Stimulated activated naive B cell treated with anti-CD40 and anti-IgM and Interleukin-4, amounts not matched to agents 10 μg/mL and 1 μg/mL and 100 μg/mL, for 72 hours (primary cell): ENCODE data around the gene XPNPEP2.
A peak's percentile ranks its signal among the peaks of the same experiment; 100 is the strongest.

ENCODE experiments used
- ATAC-seq, 2 donors: fragments of 150-1000 bp; cut with Tn5 transposase; replicated peaks; 2 replicates each; pipeline ENCODE4 v1.10.0; 2021; ENCODE audit warnings: moderate library complexity in 1 of 2
- DNase-seq: peaks from one replicate; pipeline ENCODE4 v3.0.0; 2021
- H3K27ac Mint-ChIP-seq: one replicate; pipeline ENCODE4 v1.8.0; 2022; ENCODE audit warnings: mild to moderate bottlenecking, mixed read lengths
- H3K27me3 Mint-ChIP-seq, 2 donors: one replicate each; pipeline ENCODE4 v1.8.0; 2022; ENCODE audit warnings: mixed read lengths in 2 of 2
- H3K36me3 Mint-ChIP-seq, 2 donors: one replicate each; pipeline ENCODE4 v1.8.0; 2022; ENCODE audit warnings: mixed read lengths in 2 of 2, mild to moderate bottlenecking in 1 of 2
- H3K4me1 Mint-ChIP-seq, 2 donors: one replicate each; pipeline ENCODE4 v1.8.0; 2022; ENCODE audit warnings: mixed read lengths in 2 of 2, mild to moderate bottlenecking in 1 of 2
- H3K4me3 Mint-ChIP-seq, 2 donors: one replicate each; pipeline ENCODE4 v1.8.0; 2022; ENCODE audit warnings: mild to moderate bottlenecking in 2 of 2, mixed read lengths in 2 of 2, moderate library complexity in 1 of 2
- H3K9me3 Mint-ChIP-seq, 2 donors: one replicate each; pipeline ENCODE4 v1.8.0; 2022; ENCODE audit warnings: mixed read lengths in 2 of 2, mild to moderate bottlenecking in 1 of 2

Gene XPNPEP2

GRCh38 chrX:129798888-129799287, 60.1 kb downstream of the XPNPEP2 start:
- Mint-ChIP-seq H3K36me3 (peaks cover 2 to 18% of the 10 kb centered on the region in 2 donors), H3K27ac (peak overlapping the region; percentile 53), H3K4me1 (peaks cover 10 to 32% of the 10 kb centered on the region in 2 donors), H3K9me3 (no peaks in the 10 kb centered on the region), H3K27me3 (no peaks in the 10 kb centered on the region), H3K4me3 (no peak overlapping the region)
- ATAC-seq, result peak; percentile 61 to 62
- no peak for DNase-seq

GRCh38 chrX:129800186-129800585, 61.4 kb downstream of the XPNPEP2 start:
- no peaks in the 10 kb centered on the region for H3K9me3 Mint-ChIP-seq
- H3K4me3 Mint-ChIP-seq, result no peak overlapping the region
- H3K4me1 Mint-ChIP-seq, result peaks cover 7 to 26% of the 10 kb centered on the region in 2 donors
- ATAC-seq (no peak), DNase-seq (no peak)
- peaks cover 2 to 16% of the 10 kb centered on the region in 2 donors for H3K36me3 Mint-ChIP-seq
- no peaks in the 10 kb centered on the region for H3K27me3 Mint-ChIP-seq
- H3K27ac Mint-ChIP-seq, result no peak overlapping the region

DNA sequence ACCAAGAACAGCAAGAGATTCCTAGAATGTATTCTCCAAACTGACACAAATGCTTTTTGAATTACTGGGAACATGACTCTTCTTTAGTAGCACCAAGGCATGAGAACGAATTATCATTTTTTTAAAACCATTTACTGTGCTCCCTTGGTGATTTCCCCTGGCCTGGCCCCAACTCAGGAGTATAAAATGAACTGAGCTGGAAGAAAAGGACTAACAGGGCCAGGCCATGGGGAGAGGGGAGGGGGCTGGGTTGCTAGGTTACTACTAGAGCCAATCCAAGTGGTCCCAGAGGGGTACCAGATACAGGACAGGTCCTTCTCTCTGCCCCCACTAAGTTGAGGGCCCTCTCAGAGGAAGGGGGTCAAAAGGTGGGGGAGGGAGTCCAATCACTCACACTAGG, 64.1 kb downstream of the XPNPEP2 start:
- DNase-seq (no peak), ATAC-seq (no peak)
- Mint-ChIP-seq H3K27ac (no peak overlapping the region), H3K27me3 (no peaks in the 10 kb centered on the region), H3K9me3 (no peaks in the 10 kb centered on the region), H3K36me3 (peaks cover 7 to 17% of the 10 kb centered on the region in 2 donors), H3K4me1 (peaks cover 7 to 24% of the 10 kb centered on the region in 2 donors), H3K4me3 (no peak overlapping the region)

DNA sequence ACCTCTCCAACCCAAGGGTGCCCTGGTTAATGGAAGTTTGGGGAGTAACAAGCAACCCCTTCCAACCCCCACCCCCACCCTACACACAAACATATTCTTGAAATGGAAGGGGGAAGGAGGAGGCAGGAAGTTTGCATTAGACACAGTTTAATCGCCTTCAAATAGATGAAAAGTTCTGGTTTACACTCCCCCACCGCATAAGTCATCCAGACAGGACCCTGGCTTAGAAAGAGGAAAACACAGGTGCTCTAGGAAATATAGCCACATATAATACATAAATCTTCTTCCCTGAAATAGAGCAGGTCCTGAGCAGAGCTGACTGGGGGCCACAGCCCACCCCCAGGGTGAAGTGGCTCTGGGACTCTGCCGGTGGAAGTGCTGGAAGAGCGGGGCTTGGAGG, 66.0 kb downstream of the XPNPEP2 start:
- peaks cover 0 to 4% of the 10 kb centered on the region in 2 donors for H3K9me3 Mint-ChIP-seq
- ATAC-seq (no peak), DNase-seq (no peak)
- no peak overlapping the region for H3K4me3 Mint-ChIP-seq
- H3K4me1 Mint-ChIP-seq, result peaks cover 6 to 26% of the 10 kb centered on the region in 2 donors
- peak overlapping the region; percentile 31 for H3K27ac Mint-ChIP-seq
- H3K36me3 Mint-ChIP-seq, result peaks cover 13 to 20% of the 10 kb centered on the region in 2 donors
- H3K27me3 Mint-ChIP-seq, result no peaks in the 10 kb centered on the region

- H3K27me3 Mint-ChIP-seq, result no peaks in the 10 kb centered on the region
- H3K36me3 Mint-ChIP-seq, result peaks cover 19 to 32% of the 10 kb centered on the region in 2 donors
- ATAC-seq (no peak), DNase-seq (no peak)
- H3K4me3 Mint-ChIP-seq, result no peak overlapping the region
- H3K9me3 Mint-ChIP-seq, result peaks cover 0 to 4% of the 10 kb centered on the region in 2 donors
- no peak overlapping the region for H3K27ac Mint-ChIP-seq
- H3K4me1 Mint-ChIP-seq, result peaks cover 6 to 26% of the 10 kb centered on the region in 2 donors
These were observed 69.5 kb downstream of the XPNPEP2 start for GRCh38 chrX:129808158-129808828.

GRCh38 chrX:129808829-129809796, 70.3 kb downstream of the XPNPEP2 start:
- H3K4me3 Mint-ChIP-seq, result no peak overlapping the region
- peaks cover 19 to 36% of the 10 kb centered on the region in 2 donors for H3K36me3 Mint-ChIP-seq
- no peak overlapping the region for H3K27ac Mint-ChIP-seq
- no peaks in the 10 kb centered on the region for H3K27me3 Mint-ChIP-seq
- peaks cover 0 to 4% of the 10 kb centered on the region in 2 donors for H3K9me3 Mint-ChIP-seq
- DNase-seq (no peak), ATAC-seq (peak; percentile 33 to 64)
- peaks cover 6 to 22% of the 10 kb centered on the region in 2 donors for H3K4me1 Mint-ChIP-seq

DNA sequence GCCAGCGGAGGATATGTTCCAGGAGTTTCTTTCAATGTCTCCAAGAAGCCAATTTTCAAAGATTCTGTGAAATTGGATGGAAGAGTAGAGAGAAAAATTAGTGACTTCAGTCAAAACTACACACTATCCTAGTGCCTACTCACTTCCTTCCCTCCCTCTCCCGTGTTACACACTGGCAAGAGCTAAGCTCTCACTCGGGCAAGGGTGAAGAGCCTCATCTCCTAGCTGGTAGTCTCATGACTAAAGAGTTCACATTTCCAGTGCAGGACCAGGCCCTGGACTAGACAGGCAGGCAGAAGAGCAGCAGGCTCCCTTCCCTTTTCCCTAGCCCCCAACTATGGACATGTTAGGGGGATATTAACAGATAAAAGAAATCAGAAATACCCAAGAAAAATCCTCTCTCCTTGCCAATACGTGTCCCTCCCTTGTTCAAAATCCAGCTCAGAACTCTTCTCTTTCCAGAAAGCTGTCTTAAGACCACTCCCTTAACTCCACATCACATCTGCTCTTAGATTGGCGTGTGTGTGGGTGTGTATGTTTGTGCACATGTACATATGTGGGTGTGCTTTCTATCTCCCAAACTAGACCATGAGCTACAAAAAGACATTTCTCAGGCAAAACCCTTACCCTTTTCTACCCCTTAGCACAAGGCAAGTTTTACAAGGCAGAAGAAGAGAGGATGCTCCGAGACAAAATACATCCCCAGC, 75.0 kb downstream of the XPNPEP2 start:
- no peak for DNase-seq

DNA sequence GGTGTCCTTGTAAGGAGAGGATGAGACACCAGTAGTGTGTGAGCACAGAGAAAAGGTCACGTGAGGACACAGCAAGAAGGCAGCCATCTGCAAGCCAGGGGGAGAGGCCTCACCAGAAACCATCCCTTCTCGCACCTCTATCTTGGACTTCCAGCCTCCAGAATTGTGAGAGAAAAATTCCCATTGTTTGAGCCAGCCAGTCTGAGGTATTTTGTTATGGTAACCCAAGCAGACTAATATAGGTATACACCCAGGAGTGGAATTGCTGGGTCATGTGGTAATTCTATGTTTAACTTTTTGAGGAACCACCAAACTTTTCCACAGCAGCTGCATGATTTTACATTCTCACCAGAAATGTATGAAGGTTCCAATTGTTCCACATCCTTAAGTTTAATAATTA, 79.3 kb downstream of the XPNPEP2 start:
- ATAC-seq (no peak), DNase-seq (no peak)
- no peaks in the 10 kb centered on the region for H3K27me3 Mint-ChIP-seq
- no peaks in the 10 kb centered on the region for H3K4me1 Mint-ChIP-seq
- H3K36me3 Mint-ChIP-seq, result peaks cover 6 to 17% of the 10 kb centered on the region in 2 donors
- no peak overlapping the region for H3K27ac Mint-ChIP-seq
- H3K4me3 Mint-ChIP-seq, result no peak overlapping the region
- no peaks in the 10 kb centered on the region for H3K9me3 Mint-ChIP-seq

More for the DNA sequence above, 75.0 kb downstream of the XPNPEP2 start:
- Mint-ChIP-seq H3K27me3 (no peaks in the 10 kb centered on the region), H3K4me1 (peaks cover 4 to 8% of the 10 kb centered on the region in 2 donors), H3K27ac (no peak overlapping the region), H3K4me3 (no peak overlapping the region), H3K36me3 (peaks cover 14 to 30% of the 10 kb centered on the region in 2 donors), H3K9me3 (peaks cover 0 to 4% of the 10 kb centered on the region in 2 donors)
- ATAC-seq, result no peak
